Erythroblast (primary cell): ENCODE results near the gene EGR4.
"Not testable (repeated sequence)": the region's sequence is repeated elsewhere in the genome, so short reads cannot be mapped to it uniquely, and the experiment has no call there.

Experiments used
- DNase-seq, 2 experiments: peaks; one replicate each; lab custom pipeline; 2025; lab: John Stamatoyannopoulos, UW
- GATA1 ChIP-seq: IDR thresholded peaks from 2 replicates; pipeline ENCODE4 v1.6.1; 2011; ENCODE audit warnings: low read depth, mild to moderate bottlenecking, control low read depth, low read length, moderate library complexity
- POLR2A ChIP-seq: IDR thresholded peaks from 2 replicates; pipeline ENCODE4 v1.6.1; 2011; ENCODE audit warnings: mild to moderate bottlenecking, low read length

EGR4 gene

DNA sequence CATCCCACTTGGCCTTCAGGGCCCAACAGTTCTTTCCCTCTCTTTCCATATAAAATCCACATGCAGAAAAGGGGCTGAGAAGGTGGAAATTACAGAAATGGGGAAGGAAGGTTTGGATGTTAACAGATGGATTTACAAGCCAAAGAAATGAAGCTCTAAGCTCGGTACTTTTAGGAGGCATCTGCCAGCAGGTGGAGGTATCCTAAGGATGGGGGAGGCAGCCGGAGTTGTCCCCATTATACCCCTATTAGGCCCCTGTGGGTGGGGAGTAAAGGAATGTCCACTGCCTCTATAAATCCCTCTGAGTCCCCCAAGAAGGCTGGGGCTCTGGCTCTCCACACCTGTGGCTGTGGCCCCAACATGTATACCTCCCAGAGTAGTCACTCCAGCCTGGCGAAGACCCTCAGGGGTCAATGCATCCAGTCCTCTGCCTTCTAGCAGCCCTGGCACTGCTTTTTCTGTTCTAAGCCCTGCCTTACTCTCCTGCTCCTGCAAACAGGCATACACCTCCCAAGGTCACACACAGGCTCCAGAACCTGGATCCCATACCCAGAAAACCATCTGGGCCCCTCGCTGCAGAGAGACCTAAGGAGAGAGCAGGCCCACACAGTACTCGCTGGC is 10.3 kb downstream of the EGR4 start:
- no peak for DNase-seq
- TF ChIP-seq POLR2A (no peak), GATA1 (no peak)

DNA sequence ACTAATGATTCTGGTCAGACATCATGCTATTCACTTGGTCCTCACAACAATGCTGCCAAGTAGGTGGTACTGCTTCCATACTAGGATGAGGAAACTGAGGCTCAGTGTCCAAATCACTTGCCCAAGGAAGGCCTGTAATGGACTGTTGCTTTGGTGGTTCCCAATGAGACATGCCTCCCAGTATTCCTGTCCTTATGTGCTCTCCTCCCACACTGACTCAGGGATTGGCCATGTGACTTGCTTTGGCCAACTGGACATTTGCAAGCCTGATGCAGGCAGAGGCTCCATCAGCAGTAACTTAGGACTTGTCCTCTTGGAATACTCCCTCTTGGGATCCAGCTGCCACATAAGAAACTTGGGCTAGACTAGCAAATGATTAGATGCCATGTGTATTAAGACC is 12.1 kb downstream of the EGR4 start:
- TF ChIP-seq GATA1 (no peak), POLR2A (no peak)
- DNase-seq = no peak

DNA sequence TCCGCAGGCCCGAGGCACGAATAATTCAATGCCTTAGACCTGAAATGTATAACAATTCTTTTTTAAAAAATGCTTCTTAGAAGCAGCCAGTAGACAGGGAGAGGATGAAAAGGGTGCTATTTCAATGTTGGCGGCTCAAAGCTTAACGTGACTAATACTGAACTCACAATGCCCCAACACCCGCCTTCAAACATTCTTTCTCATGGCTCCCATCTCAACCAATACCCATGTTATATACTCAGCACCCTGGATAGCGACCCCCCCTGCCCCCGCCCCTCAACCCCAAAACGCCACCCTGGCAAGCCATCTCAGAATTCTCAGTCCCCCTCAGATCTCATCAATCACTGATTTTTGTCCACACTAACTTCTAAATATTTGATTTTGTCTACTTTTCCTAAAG is 13.5 kb downstream of the EGR4 start:
- no peak for TF ChIP-seq POLR2A
- TF ChIP-seq GATA1 = no peak
- DNase-seq = no peak

DNA sequence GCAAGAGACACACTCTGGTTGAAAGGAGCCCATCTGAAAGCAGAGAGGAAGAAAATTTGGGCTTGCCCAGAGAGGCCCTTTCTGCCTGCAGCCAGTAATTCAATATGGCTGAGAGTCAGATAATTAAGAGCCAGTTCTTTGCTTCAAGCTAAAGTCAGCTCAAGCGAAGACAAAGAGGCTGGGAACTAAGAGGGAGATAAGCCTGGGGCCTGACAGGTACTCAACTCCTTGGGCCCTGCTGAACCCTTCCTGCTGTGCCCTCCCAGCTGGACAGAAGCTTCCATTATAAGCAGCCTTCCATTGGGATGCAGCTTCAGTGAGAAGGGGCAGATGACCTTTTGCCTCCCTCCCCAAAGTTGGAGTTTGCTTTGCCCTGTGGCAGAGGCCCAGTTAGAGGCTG is 21.1 kb downstream of the EGR4 start:
- DNase-seq = no peak
- no peak for TF ChIP-seq GATA1
- TF ChIP-seq POLR2A = no peak

DNA sequence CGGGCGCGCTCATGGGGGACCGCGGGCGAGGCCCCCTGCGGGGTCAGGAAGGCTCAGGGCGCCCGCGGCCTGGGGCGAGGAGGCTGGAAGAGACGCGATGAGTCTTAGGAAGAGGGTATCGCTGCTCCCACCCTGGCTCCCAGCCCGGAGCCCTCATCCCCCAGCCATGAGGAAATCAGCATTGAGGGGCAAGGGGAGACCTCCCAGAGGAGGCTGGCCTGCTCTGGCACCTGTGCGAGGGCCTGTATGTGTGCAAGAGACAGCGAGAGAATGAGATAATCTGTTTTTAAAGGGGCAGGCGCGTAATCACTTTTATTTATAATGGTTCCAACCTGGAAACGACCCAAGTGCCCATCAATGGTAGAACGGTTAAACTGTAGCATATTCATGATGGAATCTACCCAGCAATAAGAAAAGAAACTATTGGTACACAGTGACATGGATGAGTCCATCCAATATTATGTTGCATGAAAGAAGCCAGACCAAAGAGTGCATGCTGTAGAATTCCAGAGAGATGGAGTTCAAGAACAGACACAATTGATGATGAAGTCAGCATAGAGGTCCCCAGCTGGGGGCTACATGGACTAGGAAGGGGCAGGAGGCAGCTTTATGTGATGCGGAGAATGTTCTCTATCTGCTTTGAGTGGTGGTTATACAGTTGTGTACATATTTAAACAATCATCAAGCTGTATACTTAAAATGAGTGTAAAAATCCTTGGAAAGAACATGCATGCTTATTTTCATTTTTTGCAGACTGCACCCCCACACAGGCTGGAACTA is 23.5 kb downstream of the EGR4 start:
- DNase-seq = no peak
- no peak for TF ChIP-seq POLR2A
- no peak for TF ChIP-seq GATA1

DNA sequence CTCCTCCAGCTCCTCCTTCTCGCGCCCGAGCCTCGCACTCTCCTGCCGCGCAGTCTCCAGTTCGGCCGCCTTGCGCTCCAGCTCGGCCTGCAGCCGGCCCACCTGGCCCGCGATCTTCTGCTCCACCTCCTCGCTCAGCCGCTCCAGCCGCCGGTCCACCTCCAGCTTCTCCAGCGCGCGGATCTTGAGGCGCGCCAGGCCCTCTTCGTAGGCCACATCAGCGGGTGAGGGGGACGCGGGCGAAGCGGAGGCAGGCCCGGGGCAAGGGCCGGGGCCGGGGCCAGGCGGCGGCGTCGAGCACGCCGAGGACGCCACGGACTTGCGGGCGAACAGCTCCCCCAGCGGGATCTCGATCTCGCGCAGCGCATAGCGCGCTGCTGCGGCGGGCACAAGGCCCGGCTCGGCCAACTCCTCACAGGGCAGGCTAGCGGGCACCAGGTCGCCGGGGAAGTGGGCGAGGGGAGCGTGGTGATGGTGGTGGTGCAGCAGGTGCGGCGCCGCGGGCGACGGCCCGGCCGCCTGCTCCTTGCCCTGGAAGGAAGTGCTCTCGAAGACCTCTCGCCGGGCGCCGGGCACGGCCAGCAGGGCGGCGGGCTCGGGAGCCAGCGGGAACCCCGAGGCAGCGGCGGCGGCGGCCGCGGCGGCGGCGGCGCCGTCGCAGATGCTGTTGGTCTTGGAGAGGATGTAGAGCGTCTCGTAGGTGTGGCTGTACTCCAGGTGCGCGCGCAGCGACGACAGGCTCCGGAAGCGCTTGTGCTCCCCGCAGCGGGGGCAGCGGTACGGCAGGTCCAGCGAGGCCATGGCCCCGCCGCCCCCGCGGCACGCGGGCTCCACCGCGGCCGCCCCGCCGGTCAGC is 24.3 kb downstream of the EGR4 start:
- no peak for DNase-seq
- TF ChIP-seq GATA1 (no peak), POLR2A (no peak)

DNA sequence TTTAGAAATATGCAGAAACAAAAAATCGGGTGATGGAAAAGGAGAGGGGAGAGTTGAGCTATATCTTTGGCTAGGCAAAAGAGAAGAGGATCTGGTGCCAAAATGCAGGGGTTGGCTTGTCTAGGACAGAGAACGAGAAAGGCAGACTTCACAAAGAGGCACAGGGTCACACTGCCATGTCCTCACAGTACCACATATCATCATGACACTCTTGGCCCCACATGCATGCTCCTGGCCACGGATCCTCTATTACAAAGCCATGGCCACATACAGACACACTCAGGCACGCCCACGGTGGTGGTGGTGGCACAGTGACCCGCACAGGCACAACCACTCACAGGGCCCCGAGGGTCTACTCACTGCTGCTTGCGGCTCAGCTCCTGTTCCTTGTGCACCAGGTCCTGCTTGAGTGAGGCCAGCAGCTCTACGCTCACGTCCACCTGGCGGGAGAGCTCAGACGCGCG is 24.9 kb downstream of the EGR4 start:
- TF ChIP-seq POLR2A (no peak), GATA1 (no peak)
- no peak for DNase-seq

DNA sequence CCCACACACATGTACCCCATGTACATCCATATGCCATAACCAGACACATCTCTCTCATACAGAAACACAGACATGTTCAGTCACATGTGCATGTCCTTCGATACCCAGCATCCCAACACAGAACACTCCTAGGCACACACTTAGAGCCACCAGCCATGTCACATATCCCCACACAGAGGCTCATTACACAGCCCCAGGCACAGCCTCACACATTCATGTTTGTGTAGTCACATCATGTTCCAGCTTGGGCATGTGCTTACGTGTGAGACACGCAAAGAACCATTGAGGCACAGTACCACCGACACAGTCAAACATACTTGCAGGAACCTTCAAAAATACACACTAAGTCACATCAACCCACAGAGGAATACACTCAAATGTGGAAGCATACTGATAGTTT is 26.3 kb downstream of the EGR4 start:
- no peak for DNase-seq
- no peak for TF ChIP-seq POLR2A
- no peak for TF ChIP-seq GATA1

DNA sequence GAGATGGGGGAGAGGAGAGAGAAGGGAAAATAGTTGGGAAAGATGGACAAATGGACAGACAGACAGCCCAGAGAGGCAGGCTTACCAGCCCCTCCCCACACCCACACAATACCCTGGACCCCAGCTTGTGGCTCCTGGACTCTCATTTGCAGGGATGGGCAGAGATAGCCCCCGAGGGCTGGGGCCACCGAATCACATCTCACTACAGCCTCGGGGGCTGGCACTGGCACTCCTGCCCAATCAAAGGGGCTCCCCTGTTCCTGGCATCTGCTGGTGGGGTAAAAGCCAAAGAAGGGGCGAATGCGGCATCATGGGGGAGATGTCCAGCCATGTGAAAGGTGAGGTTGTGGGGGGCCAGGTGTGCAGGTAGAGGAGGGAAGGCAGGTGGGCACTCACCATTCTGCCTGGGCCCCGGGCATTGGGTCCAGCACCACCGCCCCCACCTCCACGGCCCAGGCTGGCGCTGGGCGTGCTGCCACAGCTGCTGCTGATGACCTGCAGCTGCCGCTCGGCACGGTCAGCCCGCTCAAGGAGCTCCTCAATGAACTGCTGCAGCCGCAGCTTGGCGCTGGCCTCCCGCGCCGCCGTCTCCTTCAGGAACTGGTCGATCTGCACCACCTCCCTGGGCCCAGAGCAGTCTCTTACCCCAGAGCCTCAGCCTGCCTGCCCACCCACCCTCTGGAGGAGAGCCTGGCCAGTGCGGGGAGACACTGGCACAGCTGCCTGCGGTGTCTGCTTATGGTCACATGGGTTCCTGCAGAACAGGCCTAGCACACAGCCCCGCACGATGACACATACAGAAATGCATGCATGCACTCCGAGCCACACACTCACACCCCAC is 27.1 kb downstream of the EGR4 start:
- TF ChIP-seq POLR2A (no peak), GATA1 (no peak)

DNA sequence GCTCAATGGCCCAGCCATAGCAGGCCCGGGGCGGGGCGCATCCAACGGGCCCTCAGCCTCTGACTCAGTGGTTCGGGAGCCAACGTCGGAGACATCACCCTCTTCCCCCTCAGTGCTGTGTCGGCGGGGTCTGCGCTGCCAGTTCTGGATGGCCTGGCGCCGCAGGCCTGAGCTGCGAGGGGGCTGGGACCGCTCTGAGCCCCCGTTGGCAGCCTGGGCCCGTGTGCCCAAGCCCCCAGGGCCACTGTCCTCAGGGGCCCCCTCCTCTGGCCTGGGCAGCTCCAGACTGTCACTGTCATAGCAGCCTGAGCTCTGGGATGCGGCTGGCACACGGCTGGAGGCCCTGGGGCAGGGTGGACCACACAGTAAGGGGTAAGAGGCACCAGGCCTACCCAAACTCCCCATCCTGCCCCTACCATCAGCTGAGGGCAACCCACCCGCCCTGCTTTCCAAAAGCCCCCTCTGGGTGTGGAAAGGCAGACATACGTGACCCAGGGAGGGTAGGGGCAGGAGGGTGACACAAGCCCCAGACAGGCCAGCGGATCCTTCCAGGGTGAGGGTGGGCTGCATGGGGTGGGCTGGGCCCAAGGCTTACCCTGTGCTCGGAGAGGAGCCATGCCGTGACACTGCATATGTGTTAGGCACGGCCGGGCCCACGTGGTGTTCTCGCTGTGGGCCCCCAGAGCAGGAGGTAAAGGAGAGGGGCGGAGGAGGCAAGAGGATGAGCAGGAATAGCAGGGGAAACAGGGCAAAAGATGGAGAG is 27.9 kb downstream of the EGR4 start:
- no peak for TF ChIP-seq POLR2A
- TF ChIP-seq GATA1 = no peak
- DNase-seq = no peak

More for the DNA sequence above, 27.1 kb downstream of the EGR4 start:
- no peak for DNase-seq

DNA sequence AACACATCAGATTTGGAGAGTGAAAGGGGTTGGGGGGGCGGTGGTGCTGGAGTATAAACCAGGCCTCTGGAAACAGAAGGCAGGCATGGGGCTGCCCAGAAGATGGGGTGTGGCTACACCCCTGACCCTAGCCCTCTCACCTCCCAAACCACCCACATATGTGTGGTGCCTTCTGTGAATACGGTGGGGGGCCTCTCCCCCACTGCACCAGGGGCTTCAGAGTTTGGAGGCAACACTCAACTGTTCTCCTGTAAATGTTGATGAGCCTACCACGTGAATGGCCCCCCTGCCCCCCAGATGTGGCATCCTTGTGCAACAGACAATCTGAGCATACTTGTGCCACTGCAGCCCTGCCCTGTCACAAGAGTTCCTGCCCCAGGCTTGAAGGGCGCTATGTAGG is 28.6 kb downstream of the EGR4 start:
- DNase-seq = no peak
- TF ChIP-seq GATA1 = no peak
- TF ChIP-seq POLR2A = no peak

DNA sequence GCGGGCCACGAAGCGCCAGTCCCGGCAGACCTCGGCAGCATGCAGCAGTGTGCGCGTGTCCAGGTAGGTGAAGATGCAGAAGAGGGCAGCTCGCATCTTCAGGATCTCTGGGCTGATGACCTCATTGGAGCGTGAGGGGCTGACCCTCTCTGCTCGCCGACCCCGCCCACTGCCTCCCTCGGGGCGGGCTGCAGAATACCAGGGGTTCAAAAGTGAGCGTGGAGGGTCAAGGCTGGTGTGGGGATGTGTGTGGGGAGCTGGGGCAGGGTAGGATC is 29.1 kb downstream of the EGR4 start:
- TF ChIP-seq POLR2A (no peak), GATA1 (no peak)
- DNase-seq = no peak

DNA sequence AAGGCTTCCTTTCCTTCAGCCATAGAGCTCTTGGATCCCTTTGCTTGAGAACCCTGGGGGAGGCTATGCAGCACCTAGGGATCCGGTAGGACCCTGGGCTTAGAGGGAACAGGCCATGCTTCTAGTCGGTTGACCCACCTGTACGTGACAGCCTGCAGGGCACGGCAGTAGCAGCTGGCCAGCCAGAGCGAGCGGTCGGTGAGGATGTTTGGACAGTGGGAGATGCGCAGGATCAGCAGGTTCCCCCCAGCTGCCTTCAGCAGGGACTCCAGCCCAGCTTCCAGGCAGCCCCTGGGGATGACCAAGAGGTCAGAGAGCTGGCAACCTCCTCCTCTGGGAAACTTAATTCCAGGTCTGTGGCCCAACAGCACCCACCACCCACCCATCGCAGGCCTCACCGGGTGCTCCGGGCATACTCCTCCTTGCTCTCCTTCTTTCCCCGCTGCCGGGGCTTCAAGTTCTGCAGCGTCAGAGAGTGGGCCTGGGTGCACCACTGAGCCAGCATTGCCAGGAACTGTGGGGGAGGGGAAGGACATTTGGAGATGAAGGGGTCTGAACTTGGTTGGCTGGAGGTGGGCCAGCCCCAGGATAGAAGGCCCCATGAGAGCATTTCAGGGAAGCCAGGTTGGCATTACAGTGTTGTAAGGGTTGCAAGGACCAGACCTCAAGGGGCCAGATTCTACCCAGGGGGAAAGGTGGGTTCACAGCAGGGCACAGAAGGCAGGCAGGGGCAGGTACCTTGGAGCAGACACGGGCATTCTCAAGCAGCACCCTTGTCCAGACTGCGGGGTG is 29.6 kb downstream of the EGR4 start:
- TF ChIP-seq GATA1 (no peak), POLR2A (no peak)
- no peak for DNase-seq

DNA sequence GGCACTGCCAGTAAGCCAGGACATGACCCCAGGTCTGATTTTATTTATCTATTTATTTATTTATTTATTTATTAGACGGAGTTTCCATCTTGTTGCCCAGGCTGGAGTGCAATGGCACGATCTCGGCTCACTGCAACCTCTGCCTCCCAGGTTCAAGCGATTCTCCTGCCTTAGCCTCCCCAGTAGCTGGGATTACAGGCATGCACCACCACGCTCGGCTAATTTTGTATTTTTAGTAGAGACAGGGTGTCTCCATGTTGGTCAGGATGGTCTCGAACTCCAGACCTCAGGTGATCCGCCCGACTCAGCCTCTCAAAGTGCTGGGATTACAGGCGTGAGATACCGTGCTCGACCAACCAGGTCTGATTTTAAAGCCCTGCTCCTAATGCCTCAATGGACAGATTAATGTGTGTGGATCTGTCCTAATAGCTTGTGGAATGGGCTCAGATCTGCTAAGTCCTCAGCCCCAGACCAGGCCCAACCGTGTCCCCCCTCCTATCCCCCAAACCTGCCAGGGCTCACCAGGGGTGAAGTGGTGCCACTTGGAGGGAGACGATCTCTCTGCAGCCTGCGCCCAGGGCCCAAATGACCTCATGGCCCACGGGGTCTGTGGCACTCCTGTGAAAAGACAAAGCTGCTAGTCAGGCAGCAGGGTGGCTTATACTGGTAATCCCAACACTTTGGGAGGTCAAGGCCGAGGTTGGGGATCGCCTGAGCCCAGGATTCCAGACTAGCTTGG is 30.5 kb downstream of the EGR4 start:
- not testable (repeated sequence) for DNase-seq
